Measurements from ENCODE around the gene WNT2.

The WNT2 gene

GRCh38 chr7:117284692-117285091, 38.2 kb downstream of the WNT2 start:
- TF ChIP-seq ZC3H10 (CRISPR knock-in tag; IDR thresholded peaks at IDR 0.05), result no peak
- TF ChIP-seq TCF4 (CRISPR knock-in tag; IDR thresholded peaks at IDR 0.05; ENCODE audit: borderline replicate concordance), result no peak
- TF ChIP-seq GLIS3 (CRISPR knock-in tag; IDR thresholded peaks at IDR 0.05), result no peak
- TF ChIP-seq OSR1 (CRISPR knock-in tag; IDR thresholded peaks at IDR 0.05), result no peak
- no peak for TF ChIP-seq ESRRG (CRISPR knock-in tag; IDR thresholded peaks at IDR 0.05)
- TF ChIP-seq ZNF8 (CRISPR knock-in tag; IDR thresholded peaks at IDR 0.05), result no peak
- TF ChIP-seq ARNTL (CRISPR knock-in tag; IDR thresholded peaks at IDR 0.05; ENCODE audit: borderline replicate concordance, low read depth), result no peak
- no peak for TF ChIP-seq BACH2 (CRISPR knock-in tag; IDR thresholded peaks at IDR 0.05; ENCODE audit: borderline replicate concordance)
- no peak for TF ChIP-seq CSRNP3 (CRISPR knock-in tag; IDR thresholded peaks at IDR 0.05)
- TF ChIP-seq RARB (CRISPR knock-in tag; IDR thresholded peaks at IDR 0.05), result no peak
- no peak for TF ChIP-seq PATZ1 (CRISPR knock-in tag; IDR thresholded peaks at IDR 0.05; ENCODE audit: borderline replicate concordance)
- TF ChIP-seq ISL1 (CRISPR knock-in tag; IDR thresholded peaks at IDR 0.05), result no peak
- no peak for TF ChIP-seq POU6F1 (CRISPR knock-in tag; IDR thresholded peaks at IDR 0.05; ENCODE audit: borderline replicate concordance, low read depth)
- TF ChIP-seq TSHZ2 (CRISPR knock-in tag; IDR thresholded peaks at IDR 0.05), result no peak
- TF ChIP-seq SNAI2 (CRISPR knock-in tag; IDR thresholded peaks at IDR 0.05), result no peak
- no peak for TF ChIP-seq CREB5 (CRISPR knock-in tag; IDR thresholded peaks at IDR 0.05; ENCODE audit: low read depth)
- TF ChIP-seq PPARA (CRISPR knock-in tag; IDR thresholded peaks at IDR 0.05; ENCODE audit: borderline replicate concordance), result no peak
- no peak for TF ChIP-seq ZNF565 (CRISPR knock-in tag; conservative IDR thresholded peaks at IDR 0.05; ENCODE audit: low read depth)
- no peak for TF ChIP-seq ZFP30 (CRISPR knock-in tag; IDR thresholded peaks at IDR 0.05)
- ATAC-seq, result no peak

GRCh38 chr7:117283779-117284178, 39.1 kb downstream of the WNT2 start:
- no peak for TF ChIP-seq RARB (CRISPR knock-in tag; IDR thresholded peaks at IDR 0.05)
- no peak for TF ChIP-seq TSHZ2 (CRISPR knock-in tag; IDR thresholded peaks at IDR 0.05)
- TF ChIP-seq PPARA (CRISPR knock-in tag; IDR thresholded peaks at IDR 0.05; ENCODE audit: borderline replicate concordance), result no peak
- no peak for TF ChIP-seq ISL1 (CRISPR knock-in tag; IDR thresholded peaks at IDR 0.05)
- no peak for TF ChIP-seq CSDC2 (CRISPR knock-in tag; IDR thresholded peaks at IDR 0.05)
- TF ChIP-seq ZC3H10 (CRISPR knock-in tag; IDR thresholded peaks at IDR 0.05), result no peak
- TF ChIP-seq GLIS3 (CRISPR knock-in tag; IDR thresholded peaks at IDR 0.05), result no peak
- no peak for TF ChIP-seq CREB5 (CRISPR knock-in tag; IDR thresholded peaks at IDR 0.05; ENCODE audit: low read depth)
- no peak for TF ChIP-seq ZNF70 (CRISPR knock-in tag; IDR thresholded peaks at IDR 0.05)
- TF ChIP-seq ZNF8 (CRISPR knock-in tag; IDR thresholded peaks at IDR 0.05), result no peak
- TF ChIP-seq TOX (CRISPR knock-in tag; IDR thresholded peaks at IDR 0.05; ENCODE audit: borderline replicate concordance), result no peak
- TF ChIP-seq POU6F1 (CRISPR knock-in tag; IDR thresholded peaks at IDR 0.05; ENCODE audit: borderline replicate concordance, low read depth), result no peak
- no peak for TF ChIP-seq TCF4 (CRISPR knock-in tag; IDR thresholded peaks at IDR 0.05; ENCODE audit: borderline replicate concordance)
- no peak for TF ChIP-seq SNAI2 (CRISPR knock-in tag; IDR thresholded peaks at IDR 0.05)
- TF ChIP-seq ESRRG (CRISPR knock-in tag; IDR thresholded peaks at IDR 0.05), result no peak
- TF ChIP-seq OSR1 (CRISPR knock-in tag; IDR thresholded peaks at IDR 0.05), result no peak
- no peak for TF ChIP-seq BACH2 (CRISPR knock-in tag; IDR thresholded peaks at IDR 0.05; ENCODE audit: borderline replicate concordance)
- TF ChIP-seq ARNTL (CRISPR knock-in tag; IDR thresholded peaks at IDR 0.05; ENCODE audit: borderline replicate concordance, low read depth), result no peak
- ATAC-seq, result no peak
